TTC549 (cell line): ENCODE results near the gene SEMA6A.

ENCODE experiments used
- FAIRE-seq: peaks from 2 replicates; lab custom pipeline; 2012; peaks lifted over from hg19 to GRCh38; lab: Jason Lieb, UNC

SEMA6A gene

GRCh38 chr5:116575326-116576052, 866 bp upstream of the SEMA6A start:
- FAIRE-seq = no peak

GRCh38 chr5:116573702-116574366, 789 bp downstream of the SEMA6A start:
- FAIRE-seq = no peak

GRCh38 chr5:116573279-116573701, 1.3 kb downstream of the SEMA6A start:
- FAIRE-seq = no peak

GRCh38 chr5:116572350-116573278, 2.0 kb downstream of the SEMA6A start:
- no peak for FAIRE-seq

- FAIRE-seq = no peak
Observed at GRCh38 chr5:116571568-116572349, 2.9 kb downstream of the SEMA6A start.

- FAIRE-seq = no peak
Observed at GRCh38 chr5:116569999-116570398, 4.6 kb downstream of the SEMA6A start.

- no peak for FAIRE-seq
Observed at GRCh38 chr5:116567106-116567505, 7.5 kb downstream of the SEMA6A start.

- FAIRE-seq = no peak
Observed at GRCh38 chr5:116566251-116566650, 8.4 kb downstream of the SEMA6A start.

- FAIRE-seq = no peak
Observed at GRCh38 chr5:116564756-116565490, 9.7 kb downstream of the SEMA6A start.

- no peak for FAIRE-seq
Observed at GRCh38 chr5:116564312-116564711, 10.3 kb downstream of the SEMA6A start.

- FAIRE-seq = no peak
Observed at GRCh38 chr5:116563736-116564308, 10.8 kb downstream of the SEMA6A start.

GRCh38 chr5:116562669-116563068, 12.0 kb downstream of the SEMA6A start:
- FAIRE-seq = no peak

- no peak for FAIRE-seq
Observed at GRCh38 chr5:116561658-116562057, 13.0 kb downstream of the SEMA6A start.

- FAIRE-seq = no peak
Observed at GRCh38 chr5:116559673-116560164, 14.9 kb downstream of the SEMA6A start.

- FAIRE-seq = no peak
Observed at GRCh38 chr5:116559239-116559638, 15.4 kb downstream of the SEMA6A start.

GRCh38 chr5:116557669-116558271, 16.9 kb downstream of the SEMA6A start:
- peak; percentile 41 for FAIRE-seq

- FAIRE-seq = no peak
Observed at GRCh38 chr5:116554764-116555163, 19.9 kb downstream of the SEMA6A start.

GRCh38 chr5:116553366-116553765, 21.3 kb downstream of the SEMA6A start:
- FAIRE-seq = no peak

- no peak for FAIRE-seq
Observed at GRCh38 chr5:116550082-116550481, 24.5 kb downstream of the SEMA6A start.

- FAIRE-seq = no peak
Observed at GRCh38 chr5:116546743-116547124, 27.9 kb downstream of the SEMA6A start.
